A549 (cell line): Measurements from ENCODE around the gene SCAMP1.
"Not testable (repeated sequence)": the region's sequence is repeated elsewhere in the genome, so short reads cannot be mapped to it uniquely, and the experiment has no call there.

Experiments
- CTCF ChIP-seq: fragments of >200 bp; sonication (Bioruptor Twin); formaldehyde crosslinking; IDR thresholded peaks from 3 replicates; pipeline ENCODE4 v1.5.1; 2016
- FOSB ChIP-seq: fragments of 250-450 bp; sonication (Bioruptor Pico); IDR thresholded peaks from 2 replicates; pipeline ENCODE4 v1.5.0; 2020; ENCODE audit warnings: mild to moderate bottlenecking, moderate library complexity
- HMGXB4 ChIP-seq: fragments of 250-450 bp; sonication (Bioruptor Pico); IDR thresholded peaks from 2 replicates; pipeline ENCODE4 v1.5.0; 2021; ENCODE audit warnings: mild to moderate bottlenecking, moderate library complexity, borderline replicate concordance
- MAX ChIP-seq: IDR thresholded peaks from 2 replicates; pipeline ENCODE4 v1.6.1; 2012
- SMC3 ChIP-seq: fragments of >200 bp; sonication (Bioruptor Twin); formaldehyde crosslinking; IDR thresholded peaks from 3 replicates; pipeline ENCODE4 v1.6.1; 2018; ENCODE audit warnings: inconsistent platforms

- not testable (repeated sequence) for TF ChIP-seq MAX; SMC3; CTCF; HMGXB4 (CRISPR knock-in tag); FOSB
These were observed 974 bp upstream of the SCAMP1 start for GRCh38 chr5:78359455-78359830.
